GM12878 (cell line): Measurements from ENCODE around the gene KDF1. TPM values are rescaled to one million over a fixed set of nuclear protein-coding genes. Genes with fewer than 3 reads are reported as not detected.

Experiments used
- ATF7 ChIP-seq: fragments of 450-650 bp; IDR thresholded peaks from 2 replicates; pipeline ENCODE4 v1.6.1; 2016; ENCODE audit warnings: low read depth, mild to moderate bottlenecking
- CHD4 ChIP-seq: fragments of 200-600 bp; sonication (generic); IDR thresholded peaks from 2 replicates; pipeline ENCODE4 v1.6.1; 2016; ENCODE audit warnings: mild to moderate bottlenecking
- FOS ChIP-seq: IDR thresholded peaks from 3 replicates; pipeline ENCODE4 v1.6.1; 2011; ENCODE audit warnings: borderline replicate concordance; ENCODE audit not compliant: insufficient read length; ENCODE audit errors: extremely low read depth
- IKZF2 ChIP-seq, 2 experiments: fragments of 450-650 bp; IDR thresholded peaks; 2 replicates each; pipeline ENCODE4 v1.6.1; 2017; ENCODE audit warnings: mild to moderate bottlenecking in 2 of 2, moderate library complexity in 2 of 2
- KDM1A ChIP-seq: fragments of 200-600 bp; sonication (generic); IDR thresholded peaks from 2 replicates; pipeline ENCODE4 v1.6.1; 2016; ENCODE audit warnings: borderline replicate concordance
- MYC ChIP-seq: IDR thresholded peaks from 2 replicates; pipeline ENCODE4 v1.6.1; 2011; ENCODE audit warnings: mild to moderate bottlenecking, low read length, moderate library complexity, inconsistent platforms; ENCODE audit not compliant: insufficient read depth, insufficient replicate concordance, insufficient read length, severe bottlenecking
- NBN ChIP-seq: fragments of 450-650 bp; IDR thresholded peaks from 2 replicates; pipeline ENCODE4 v1.6.1; 2016
- NFYA ChIP-seq: IDR thresholded peaks from 2 replicates; pipeline ENCODE4 v1.6.1; 2011; ENCODE audit warnings: low read depth, mild to moderate bottlenecking, low read length, improper control_type of control experiment, borderline replicate concordance
- NFYB ChIP-seq: IDR thresholded peaks from 2 replicates; pipeline ENCODE4 v1.6.1; 2011; ENCODE audit warnings: low read depth, mild to moderate bottlenecking, low read length, improper control_type of control experiment, moderate library complexity; ENCODE audit not compliant: insufficient read depth
- NRF1 ChIP-seq: conservative IDR thresholded peaks from 2 replicates; pipeline ENCODE4 v1.6.1; 2011; ENCODE audit warnings: mild to moderate bottlenecking, low read depth, low read length, improper control_type of control experiment
- PAX5 ChIP-seq: IDR thresholded peaks from 2 replicates; pipeline ENCODE4 v1.6.1; 2011; ENCODE audit warnings: low read depth, low read length, borderline replicate concordance
- POLR2AphosphoS5 ChIP-seq: IDR thresholded peaks from 2 replicates; pipeline ENCODE4 v1.6.1; 2011; ENCODE audit warnings: mild to moderate bottlenecking, low read length, inconsistent platforms
- RBBP5 ChIP-seq: fragments of 200-600 bp; sonication (generic); conservative IDR thresholded peaks from 2 replicates; pipeline ENCODE4 v1.6.1; 2016
- RCOR1 ChIP-seq: conservative IDR thresholded peaks from 2 replicates; pipeline ENCODE4 v1.6.1; 2012; ENCODE audit warnings: low read depth, low read length, improper control_type of control experiment
- RFX5 ChIP-seq: IDR thresholded peaks from 2 replicates; pipeline ENCODE4 v1.6.1; 2011; ENCODE audit warnings: low read depth, low read length, improper control_type of control experiment
- SIN3A ChIP-seq: IDR thresholded peaks from 2 replicates; pipeline ENCODE4 v1.6.1; 2012; ENCODE audit warnings: low read depth, low read length, improper control_type of control experiment
- SMAD1 ChIP-seq: fragments of 450-650 bp; IDR thresholded peaks from 2 replicates; pipeline ENCODE4 v1.6.1; 2018; ENCODE audit warnings: mild to moderate bottlenecking, low read depth; ENCODE audit not compliant: partially characterized antibody
- SP1 ChIP-seq: IDR thresholded peaks from one replicate; pipeline ENCODE4 v1.6.1; 2011; ENCODE audit warnings: low read depth, low read length
- TBL1XR1 ChIP-seq: IDR thresholded peaks from 2 replicates; pipeline ENCODE4 v1.6.1; 2012; ENCODE audit warnings: low read depth, low read length, improper control_type of control experiment
- ZNF622 ChIP-seq: fragments of 450-650 bp; IDR thresholded peaks from 2 replicates; pipeline ENCODE4 v1.6.1; 2017; ENCODE audit warnings: mild to moderate bottlenecking, inconsistent platforms
- polyA plus RNA-seq, 11 experiments: library from polyadenylated mRNA; depleted of rRNA in 4 of 11; unstranded in 6 of 11; stranded (reverse) in 5 of 11; fragments of >200 nt; fragmentation: Nextera tagmentation in 4 of 11; fragmentation: Illumina TruSeq in 1 of 11; extraction: Ambion mirVana in 4 of 11; extraction: Trizol in 1 of 11; gene quantifications; 1 replicate in 1 of 11; 2 replicates in 10 of 11; pipeline versions ENCODE4 v1.2.1 to v1.2.3, GENCODE V29; 2011 to 2016; ENCODE audit warnings: inconsistent platforms in 2 of 11, missing spikeins in 2 of 11, low read depth in 1 of 11
- total RNA-seq, 4 experiments: library from RNA; depleted of rRNA in 3 of 4; stranded (reverse); fragments of >200 nt in 3 of 4; fragmentation: Illumina TruSeq in 1 of 4; extraction: Trizol in 1 of 4; gene quantifications; 2 replicates each; pipeline versions ENCODE4 v1.2.1 to v1.2.3, GENCODE V29; 2013 to 2021
- TF ChIP-seq, protein P1 (sequence below): IDR thresholded peaks from 2 replicates; pipeline ENCODE4 v1.6.1; 2012; ENCODE audit warnings: improper control_type of control experiment, low read depth, low read length; ENCODE audit not compliant: insufficient replicate concordance
- TF ChIP-seq, protein P2 (sequence below): fragments of 450-650 bp; IDR thresholded peaks from 2 replicates; pipeline ENCODE4 v1.6.1; 2017; ENCODE audit warnings: borderline replicate concordance
- TF ChIP-seq, protein P3 (sequence below): fragments of 450-650 bp; IDR thresholded peaks from 2 replicates; pipeline ENCODE4 v1.6.1; 2017; ENCODE audit warnings: mild to moderate bottlenecking, low read depth, inconsistent platforms; ENCODE audit not compliant: poor library complexity, severe bottlenecking

The KDF1 gene
- total and polyA plus RNA-seq, 10 of the 15 experiments (the other 5 are each of a cell fraction or from before 2014, with no cell fraction given), result 0.03 to 0.13 (median 0.04) TPM; not detected in 7

DNA sequence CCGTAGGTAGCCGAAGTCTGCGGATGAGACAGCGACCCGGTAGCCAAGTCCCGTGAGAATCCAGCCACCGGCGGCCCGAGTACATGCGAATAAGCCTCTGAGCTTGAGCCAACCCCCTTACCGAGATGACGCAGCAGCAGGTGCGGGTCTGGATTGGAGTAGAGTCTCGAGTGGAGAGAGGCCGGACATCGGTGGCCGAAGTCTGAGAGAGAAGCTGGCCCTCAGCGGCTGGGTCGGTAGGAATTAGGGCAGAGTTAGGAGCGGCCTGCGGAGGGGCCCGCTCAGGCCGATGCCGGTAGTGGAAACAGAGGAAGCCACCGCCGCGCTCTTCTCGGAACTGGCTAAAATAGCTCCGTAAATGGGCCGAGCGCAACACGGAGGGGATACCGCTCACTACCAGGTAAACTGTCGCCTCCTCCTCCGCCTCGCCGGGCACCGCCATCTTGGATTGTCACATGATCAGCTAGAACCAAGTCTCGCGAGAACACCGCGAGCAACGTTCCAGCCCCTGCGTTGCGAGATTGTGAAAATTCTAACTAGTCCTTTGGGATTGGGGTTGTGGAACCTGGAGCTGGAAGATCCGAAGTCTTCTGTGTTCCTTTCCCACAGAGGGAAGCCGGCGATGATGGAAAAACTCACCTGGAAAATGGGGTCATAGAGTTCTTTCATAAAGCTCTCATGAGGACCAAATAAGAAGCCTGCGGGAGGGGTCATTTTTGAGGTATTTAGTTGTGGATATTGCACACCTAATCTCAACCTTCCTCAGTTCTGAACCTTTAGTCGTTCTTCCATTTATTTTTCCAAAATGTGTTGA lies 60.1 kb downstream of the KDF1 start, which contains the start of gene GPATCH3 (continued):
- TF ChIP-seq NFYB (no peak), CHD4 (no peak), ATF7 (no peak), IKZF2 (IDR thresholded peaks at IDR 0.05) (peak; percentile 69 to 79), POLR2AphosphoS5 (peak; percentile 93), SIN3A (peak; percentile 96), NFYA (no peak), MYC (no peak), RFX5 (no peak), PAX5 (peak; percentile 40; the same call in 1 of the 2 replicates), TBL1XR1 (no peak), RCOR1 (peak; percentile 89), FOS (no peak), RBBP5 (no peak), NRF1 (no peak), KDM1A (no peak), NBN (peak; percentile 69), SMAD1 (no peak), SP1 (peak; percentile 13), ZNF622 (no peak)
- TF ChIP-seq, protein P1, sequence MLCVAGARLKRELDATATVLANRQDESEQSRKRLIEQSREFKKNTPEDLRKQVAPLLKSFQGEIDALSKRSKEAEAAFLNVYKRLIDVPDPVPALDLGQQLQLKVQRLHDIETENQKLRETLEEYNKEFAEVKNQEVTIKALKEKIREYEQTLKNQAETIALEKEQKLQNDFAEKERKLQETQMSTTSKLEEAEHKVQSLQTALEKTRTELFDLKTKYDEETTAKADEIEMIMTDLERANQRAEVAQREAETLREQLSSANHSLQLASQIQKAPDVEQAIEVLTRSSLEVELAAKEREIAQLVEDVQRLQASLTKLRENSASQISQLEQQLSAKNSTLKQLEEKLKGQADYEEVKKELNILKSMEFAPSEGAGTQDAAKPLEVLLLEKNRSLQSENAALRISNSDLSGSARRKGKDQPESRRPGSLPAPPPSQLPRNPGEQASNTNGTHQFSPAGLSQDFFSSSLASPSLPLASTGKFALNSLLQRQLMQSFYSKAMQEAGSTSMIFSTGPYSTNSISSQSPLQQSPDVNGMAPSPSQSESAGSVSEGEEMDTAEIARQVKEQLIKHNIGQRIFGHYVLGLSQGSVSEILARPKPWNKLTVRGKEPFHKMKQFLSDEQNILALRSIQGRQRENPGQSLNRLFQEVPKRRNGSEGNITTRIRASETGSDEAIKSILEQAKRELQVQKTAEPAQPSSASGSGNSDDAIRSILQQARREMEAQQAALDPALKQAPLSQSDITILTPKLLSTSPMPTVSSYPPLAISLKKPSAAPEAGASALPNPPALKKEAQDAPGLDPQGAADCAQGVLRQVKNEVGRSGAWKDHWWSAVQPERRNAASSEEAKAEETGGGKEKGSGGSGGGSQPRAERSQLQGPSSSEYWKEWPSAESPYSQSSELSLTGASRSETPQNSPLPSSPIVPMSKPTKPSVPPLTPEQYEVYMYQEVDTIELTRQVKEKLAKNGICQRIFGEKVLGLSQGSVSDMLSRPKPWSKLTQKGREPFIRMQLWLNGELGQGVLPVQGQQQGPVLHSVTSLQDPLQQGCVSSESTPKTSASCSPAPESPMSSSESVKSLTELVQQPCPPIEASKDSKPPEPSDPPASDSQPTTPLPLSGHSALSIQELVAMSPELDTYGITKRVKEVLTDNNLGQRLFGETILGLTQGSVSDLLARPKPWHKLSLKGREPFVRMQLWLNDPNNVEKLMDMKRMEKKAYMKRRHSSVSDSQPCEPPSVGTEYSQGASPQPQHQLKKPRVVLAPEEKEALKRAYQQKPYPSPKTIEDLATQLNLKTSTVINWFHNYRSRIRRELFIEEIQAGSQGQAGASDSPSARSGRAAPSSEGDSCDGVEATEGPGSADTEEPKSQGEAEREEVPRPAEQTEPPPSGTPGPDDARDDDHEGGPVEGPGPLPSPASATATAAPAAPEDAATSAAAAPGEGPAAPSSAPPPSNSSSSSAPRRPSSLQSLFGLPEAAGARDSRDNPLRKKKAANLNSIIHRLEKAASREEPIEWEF, result no peak
- TF ChIP-seq, protein P2, sequence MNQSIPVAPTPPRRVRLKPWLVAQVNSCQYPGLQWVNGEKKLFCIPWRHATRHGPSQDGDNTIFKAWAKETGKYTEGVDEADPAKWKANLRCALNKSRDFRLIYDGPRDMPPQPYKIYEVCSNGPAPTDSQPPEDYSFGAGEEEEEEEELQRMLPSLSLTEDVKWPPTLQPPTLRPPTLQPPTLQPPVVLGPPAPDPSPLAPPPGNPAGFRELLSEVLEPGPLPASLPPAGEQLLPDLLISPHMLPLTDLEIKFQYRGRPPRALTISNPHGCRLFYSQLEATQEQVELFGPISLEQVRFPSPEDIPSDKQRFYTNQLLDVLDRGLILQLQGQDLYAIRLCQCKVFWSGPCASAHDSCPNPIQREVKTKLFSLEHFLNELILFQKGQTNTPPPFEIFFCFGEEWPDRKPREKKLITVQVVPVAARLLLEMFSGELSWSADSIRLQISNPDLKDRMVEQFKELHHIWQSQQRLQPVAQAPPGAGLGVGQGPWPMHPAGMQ, result peak; percentile 91
- TF ChIP-seq, protein P3, sequence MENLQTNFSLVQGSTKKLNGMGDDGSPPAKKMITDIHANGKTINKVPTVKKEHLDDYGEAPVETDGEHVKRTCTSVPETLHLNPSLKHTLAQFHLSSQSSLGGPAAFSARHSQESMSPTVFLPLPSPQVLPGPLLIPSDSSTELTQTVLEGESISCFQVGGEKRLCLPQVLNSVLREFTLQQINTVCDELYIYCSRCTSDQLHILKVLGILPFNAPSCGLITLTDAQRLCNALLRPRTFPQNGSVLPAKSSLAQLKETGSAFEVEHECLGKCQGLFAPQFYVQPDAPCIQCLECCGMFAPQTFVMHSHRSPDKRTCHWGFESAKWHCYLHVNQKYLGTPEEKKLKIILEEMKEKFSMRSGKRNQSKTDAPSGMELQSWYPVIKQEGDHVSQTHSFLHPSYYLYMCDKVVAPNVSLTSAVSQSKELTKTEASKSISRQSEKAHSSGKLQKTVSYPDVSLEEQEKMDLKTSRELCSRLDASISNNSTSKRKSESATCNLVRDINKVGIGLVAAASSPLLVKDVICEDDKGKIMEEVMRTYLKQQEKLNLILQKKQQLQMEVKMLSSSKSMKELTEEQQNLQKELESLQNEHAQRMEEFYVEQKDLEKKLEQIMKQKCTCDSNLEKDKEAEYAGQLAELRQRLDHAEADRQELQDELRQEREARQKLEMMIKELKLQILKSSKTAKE, result peak; percentile 41
